Measurements from ENCODE around the gene KRTAP21-3. TPM values are rescaled to one million over a fixed set of nuclear protein-coding genes. Genes with fewer than 3 reads are reported as not detected.

KRTAP21-3 gene
- total and polyA plus RNA-seq, 8 donors = not detected

DNA sequence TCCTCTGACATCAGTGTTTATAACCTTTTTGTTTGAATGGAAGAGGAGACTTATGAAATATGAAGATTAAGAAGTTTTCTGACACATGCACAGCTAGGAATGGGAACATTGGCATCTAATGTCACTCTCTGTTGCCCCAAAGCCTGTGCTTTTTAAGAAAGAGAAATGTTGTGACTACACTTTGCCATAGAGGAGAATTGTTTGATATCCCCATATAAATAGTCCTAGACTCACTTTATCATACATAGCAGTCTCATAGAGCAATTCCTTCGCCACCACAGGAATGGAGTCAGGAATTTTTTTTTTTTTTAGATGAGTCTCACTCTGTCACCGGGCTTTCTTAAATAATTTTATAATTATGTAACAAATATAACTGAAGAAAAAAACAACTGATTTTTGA is 1.5 kb downstream of the KRTAP21-3 start:
- intact Hi-C loops (cut with DNase I; ENCODE audit: low total_unique reads) = no loop called here
- 79 to 94% (median 87%) methylated on average over 2 of the region's 2 CpGs for WGBS, 5 donors
- TF ChIP-seq POLR2A (IDR thresholded peaks at IDR 0.05) (no peak), CTCF (IDR thresholded peaks at IDR 0.05) (no peak), EP300 (IDR thresholded peaks at IDR 0.05) (no peak), POLR2AphosphoS5 (IDR thresholded peaks at IDR 0.05) (no peak)
- Histone ChIP-seq H3K27ac (no peak overlapping the region), H3K4me1 (no peaks in the 10 kb centered on the region), H3K36me3 (no peaks in the 10 kb centered on the region), H3K9me3 (peaks cover 0 to 12% (median 0%) of the 10 kb centered on the region in 4 donors), H3K27me3 (no peaks in the 10 kb centered on the region), H3K4me3 (no peak overlapping the region)
- no peak for DNase-seq

- H3K27ac ChIP-seq = no peak overlapping the region
- DNase-seq = no peak
- no peaks in the 10 kb centered on the region for H3K36me3 ChIP-seq
- peaks cover 0 to 12% (median 0%) of the 10 kb centered on the region in 4 donors for H3K9me3 ChIP-seq
- TF ChIP-seq EP300 (IDR thresholded peaks at IDR 0.05) (no peak), CTCF (IDR thresholded peaks at IDR 0.05) (no peak), POLR2AphosphoS5 (IDR thresholded peaks at IDR 0.05) (no peak), POLR2A (IDR thresholded peaks at IDR 0.05) (no peak)
- intact Hi-C loops (cut with DNase I; ENCODE audit: low total_unique reads) = no loop called here
- H3K4me1 ChIP-seq = no peaks in the 10 kb centered on the region
- no peaks in the 10 kb centered on the region for H3K27me3 ChIP-seq
- H3K4me3 ChIP-seq = no peak overlapping the region
- 68 to 75% (median 70%) methylated on average over 2 of the region's 2 CpGs for WGBS, 5 donors
Measured at GRCh38 chr21:30714946-30715345, 3.6 kb downstream of the KRTAP21-3 start.

- WGBS, 5 donors = 61 to 75% (median 66%) methylated on average over 3 of the region's 3 CpGs
- no peaks in the 10 kb centered on the region for H3K4me1 ChIP-seq
- no peak for DNase-seq
- H3K9me3 ChIP-seq = peaks cover 0 to 12% (median 0%) of the 10 kb centered on the region in 4 donors
- H3K27ac ChIP-seq = no peak overlapping the region
- no peak overlapping the region for H3K4me3 ChIP-seq
- TF ChIP-seq EP300 (IDR thresholded peaks at IDR 0.05) (no peak), POLR2AphosphoS5 (IDR thresholded peaks at IDR 0.05) (no peak), CTCF (IDR thresholded peaks at IDR 0.05) (no peak), POLR2A (IDR thresholded peaks at IDR 0.05) (no peak)
- H3K27me3 ChIP-seq = no peaks in the 10 kb centered on the region
- no peaks in the 10 kb centered on the region for H3K36me3 ChIP-seq
- intact Hi-C loops (cut with DNase I; ENCODE audit: low total_unique reads) = no loop called here
Measured at GRCh38 chr21:30714456-30714855, 4.1 kb downstream of the KRTAP21-3 start.

GRCh38 chr21:30713766-30714165 is 4.8 kb downstream of the KRTAP21-3 start:
- WGBS, 5 donors = 81 to 88% (median 85%) methylated on average over 3 of the region's 3 CpGs
- no peak for TF ChIP-seq CTCF (IDR thresholded peaks at IDR 0.05)
- TF ChIP-seq POLR2AphosphoS5 (IDR thresholded peaks at IDR 0.05) = no peak
- TF ChIP-seq EP300 (IDR thresholded peaks at IDR 0.05) = no peak
- no peak for TF ChIP-seq POLR2A (IDR thresholded peaks at IDR 0.05)
- peaks cover 0 to 12% (median 0%) of the 10 kb centered on the region in 4 donors for H3K9me3 ChIP-seq
- H3K27me3 ChIP-seq = no peaks in the 10 kb centered on the region
- H3K4me1 ChIP-seq = no peaks in the 10 kb centered on the region
- H3K36me3 ChIP-seq = no peaks in the 10 kb centered on the region
- H3K4me3 ChIP-seq = no peak overlapping the region
- no peak overlapping the region for H3K27ac ChIP-seq
- intact Hi-C loops (cut with DNase I; ENCODE audit: low total_unique reads) = no loop called here
- no peak for DNase-seq

Data from stomach (tissue), 9 donors.